GM23248 (cell line): ENCODE data around the gene RTN4R.

Experiments
- EZH2 ChIP-seq: fragments of 200-600 bp; sonication (generic); IDR thresholded peaks from 2 replicates; pipeline ENCODE4 v1.6.1; 2018; ENCODE audit warnings: antibody characterized with exemption, mild to moderate bottlenecking; ENCODE audit not compliant: insufficient read depth, poor library complexity, severe bottlenecking
- EZH2phosphoT487 ChIP-seq: fragments of 200-600 bp; sonication (generic); IDR thresholded peaks from 2 replicates; pipeline ENCODE4 v1.6.1; 2018; ENCODE audit warnings: antibody characterized with exemption, moderate library complexity, mild to moderate bottlenecking, low read depth; ENCODE audit not compliant: insufficient read depth

GRCh38 chr22:20201837-20202392 lies 66.2 kb downstream of the RTN4R start:
- TF ChIP-seq EZH2phosphoT487 (no peak), EZH2 (no peak)
